Breast epithelium (tissue), 3 donors: ENCODE results near the gene NOX5.

Source experiments
- CTCF ChIP-seq, 3 donors: fragments of 450-650 bp; IDR thresholded peaks; one replicate each; pipeline ENCODE4 v1.5.1; 2016 to 2017; ENCODE audit warnings: antibody characterized with exemption in 3 of 3, mild to moderate bottlenecking in 3 of 3, moderate library complexity in 3 of 3
- POLR2A ChIP-seq: fragments of 450-650 bp; IDR thresholded peaks from one replicate; pipeline ENCODE4 v1.6.1; 2016; ENCODE audit warnings: antibody characterized with exemption, mild to moderate bottlenecking, moderate library complexity
- POLR2AphosphoS5 ChIP-seq, 3 donors: sonication (generic); formaldehyde crosslinking; IDR thresholded peaks; one replicate each; pipeline ENCODE4 v1.6.1; 2017; ENCODE audit warnings: antibody characterized with exemption in 3 of 3

GRCh38 chr15:69037482-69037881, 23.0 kb downstream of the NOX5 start:
- TF ChIP-seq CTCF (IDR thresholded peaks at IDR 0.05) (no peak), POLR2A (no peak), POLR2AphosphoS5 (IDR thresholded peaks at IDR 0.05) (no peak)
